ENCODE data around the gene MLX. TPM values are rescaled to one million over a fixed set of nuclear protein-coding genes. Genes with fewer than 3 reads are reported as not detected.

MLX gene
- total and polyA plus RNA-seq, 2 of the 8 experiments (the other 6 are each of a cell fraction or from before 2014, with no cell fraction given), result 27.0 to 27.5 TPM

DNA sequence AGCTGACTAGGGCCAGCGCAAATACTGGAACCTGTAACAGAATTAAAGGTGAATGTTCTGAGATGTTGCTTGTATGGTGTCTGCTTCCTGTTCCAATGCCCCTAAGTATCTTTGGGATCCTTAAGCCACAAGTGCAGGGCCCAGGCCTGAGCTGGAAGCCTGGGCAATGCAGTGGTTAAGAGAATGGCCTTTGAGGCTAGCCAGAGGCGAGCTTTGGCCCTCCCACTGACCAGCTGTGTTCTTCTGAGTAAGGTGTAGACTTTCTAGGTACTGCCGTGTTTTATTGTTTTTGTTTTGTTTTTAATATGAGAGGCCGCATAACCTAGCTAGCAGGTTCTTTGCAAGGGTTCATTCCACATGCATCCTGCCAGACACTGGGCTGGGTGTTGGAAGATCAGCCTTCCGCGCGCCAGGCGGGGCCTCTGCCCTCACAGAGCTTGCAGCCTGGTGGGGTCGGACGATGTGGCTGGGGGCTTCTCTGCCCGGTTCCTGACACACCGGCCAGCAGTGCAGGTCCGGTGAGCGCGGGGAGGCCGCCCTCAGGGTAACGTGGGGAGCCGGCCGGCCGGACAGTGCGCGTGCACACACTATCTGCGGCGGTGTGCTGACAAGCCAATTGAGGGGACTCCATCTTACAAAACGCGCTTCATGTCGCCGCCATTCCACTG, 551 bp upstream of the MLX start:
- Histone ChIP-seq H2AFZ (ENCODE audit: low read length) (no peak overlapping the region), H3K4me1 (replicated peaks in 1 of 4; ENCODE audit: control insufficient read depth in 3 of 4, insufficient read depth in 4 of 4, low read length in 3 of 4) (peaks cover 0 to 21% (median 9%) of the 10 kb centered on the region in 4 experiments; a peak in 5 of 7 replicates), H2AK5ac (ENCODE audit: low read depth, low read length) (no peak overlapping the region), H2BK5ac (ENCODE audit: low read depth, low read length) (peak overlapping the region; percentile 92), H3K56ac (replicated peaks; ENCODE audit: insufficient read length, low read depth, low read length) (no peak overlapping the region), H3K79me1 (ENCODE audit: low read depth, low read length) (peaks cover 17% of the 10 kb centered on the region), H4K5ac (ENCODE audit: insufficient read length, low read depth, low read length) (peak overlapping the region; percentile 37), H3K4me2 (ENCODE audit: insufficient read depth in 1 of 2, low read depth in 2 of 2, low read length in 2 of 2) (peak overlapping the region; percentile 71 to 74), H3K27ac (ENCODE audit: low read depth, low read length) (peak overlapping the region; percentile 45), H3K23me2 (ENCODE audit: low read depth, low read length) (peaks cover 18% of the 10 kb centered on the region), H4K8ac (ENCODE audit: extremely low read depth, insufficient read depth, low read length) (peak overlapping the region; percentile 82), H3K9ac (replicated peaks in 1 of 4; ENCODE audit: extremely low read depth in 1 of 4, low read depth in 3 of 4, low read length in 3 of 4) (peak overlapping the region in 2 of 4 experiments; percentile 56 to 60; a peak in 4 of 7 replicates), H2BK20ac (ENCODE audit: low read length) (no peak overlapping the region), H3K18ac (ENCODE audit: extremely low read depth, low read length) (no peak overlapping the region), H3K14ac (ENCODE audit: insufficient read length) (no peak overlapping the region), H3K27me3 (replicated peaks in 1 of 4; ENCODE audit: control insufficient read depth in 3 of 4, extremely low read depth in 1 of 4, insufficient read depth in 3 of 4, low read length in 3 of 4) (no peaks in the 10 kb centered on the region), H2BK120ac (replicated peaks; ENCODE audit: low read depth, low read length) (no peak overlapping the region), H3K23ac (ENCODE audit: insufficient read length) (no peak overlapping the region), H3K4me3 (ENCODE audit: extremely low read depth in 1 of 4, insufficient read depth in 2 of 4, low read depth in 3 of 4, low read length in 4 of 4) (peak overlapping the region; percentile 44 to 81 (median 74); a peak in 7 of 8 replicates), H2BK15ac (ENCODE audit: low read length) (no peak overlapping the region), H3K36me3 (ENCODE audit: control insufficient read depth in 2 of 4, insufficient read depth in 4 of 4, low read length in 3 of 4) (peaks cover 15 to 35% (median 32%) of the 10 kb centered on the region in 4 experiments), H3K4ac (replicated peaks; ENCODE audit: insufficient read length, low read depth, low read length) (peak overlapping the region; percentile 71), H3K79me2 (ENCODE audit: control insufficient read depth in 1 of 2, insufficient read depth in 2 of 2, low read length in 2 of 2) (peaks cover 9 to 22% of the 10 kb centered on the region in 2 experiments; a peak in 3 of 4 replicates), H4K91ac (replicated peaks; ENCODE audit: insufficient read length, low read length) (peak overlapping the region; percentile 81), H2BK12ac (ENCODE audit: low read depth, low read length) (peak overlapping the region; percentile 29), H4K20me1 (replicated peaks in 1 of 2; ENCODE audit: control insufficient read depth in 1 of 2, insufficient read depth in 2 of 2, low read length in 2 of 2) (peaks cover 0 to 1% of the 10 kb centered on the region in 2 experiments), H3K9me3 (ENCODE audit: insufficient read depth in 2 of 2, low read depth in 1 of 2, low read length in 1 of 2) (no peaks in the 10 kb centered on the region)
- CTCF ChIA-PET (ENCODE audit: partially characterized antibody), result interaction anchor here (1.0 to 3.9 kb wide), 5 partner anchors 11 to 48 kb away, joined by 3 to 22 read pairs (median 4); partner anchors contain the start of genes HSD17B1 and PSMC3IP
- DNase-seq (ENCODE audit: low read depth in 1 of 2, low spot score in 2 of 2) (no peak), FAIRE-seq (no peak)
- WGBS, 2 experiments (ENCODE audit: extremely low coverage in 1 of 2, insufficient coverage in 1 of 2, insufficient read length in 1 of 2, insufficient replicate concordance in 2 of 2, low coverage in 1 of 2, low lambda C conversion rate in 2 of 2, missing lambda C conversion rate in 1 of 2), result 67% methylated on average over 28 of the region's 28 CpGs; no CpG with 5 or more reads in 1 of the 2 experiments
- POLR2A ChIA-PET (ENCODE audit: partially characterized antibody), result interaction anchor here (0.8 to 8.1 kb wide), 7 partner anchors 10 to 411 kb away, joined by 3 to 74 read pairs (median 6); partner anchors contain the start of genes HSD17B1, PLEKHH3, PSMC3IP and RETREG3
- TF ChIP-seq RAD21 (IDR thresholded peaks at IDR 0.05 in 1 of 2, conservative IDR thresholded peaks at IDR 0.05 in 1 of 2; ENCODE audit: low read depth in 2 of 2, low read length in 2 of 2) (no peak), TAF1 (IDR thresholded peaks at IDR 0.05; ENCODE audit: low read depth, low read length) (no peak), SP2 (IDR thresholded peaks at IDR 0.05; ENCODE audit: low read length) (no peak), JUND (IDR thresholded peaks at IDR 0.05; ENCODE audit: low read length) (no peak), TEAD4 (IDR thresholded peaks at IDR 0.05; ENCODE audit: low read depth, low read length) (no peak), SP1 (IDR thresholded peaks at IDR 0.05; ENCODE audit: low read depth, low read length) (no peak), ASH2L (IDR thresholded peaks at IDR 0.05; ENCODE audit: low read length) (no peak), ATF2 (IDR thresholded peaks at IDR 0.05; ENCODE audit: low read length) (no peak), EP300 (IDR thresholded peaks at IDR 0.05; ENCODE audit: borderline replicate concordance in 1 of 2, low read depth in 2 of 2, low read length in 2 of 2) (no peak)
